Measurements from ENCODE around the gene FAIM2.
"Not testable (repeated sequence)": the region's sequence is repeated elsewhere in the genome, so short reads cannot be mapped to it uniquely, and the experiment has no call there.

Gene FAIM2

GRCh38 chr12:49863946-49864797, 39.5 kb downstream of the FAIM2 start:
- DNase-seq (ENCODE audit: low read depth) = no peak

GRCh38 chr12:49860921-49861320, 42.8 kb downstream of the FAIM2 start:
- not testable (repeated sequence) for DNase-seq (ENCODE audit: low read depth)

- not testable (repeated sequence) for DNase-seq (ENCODE audit: low read depth)
These were observed 47.8 kb downstream of the FAIM2 start for GRCh38 chr12:49855890-49856289.

GRCh38 chr12:49854976-49855375, 48.7 kb downstream of the FAIM2 start:
- no peak for DNase-seq (ENCODE audit: low read depth)

GRCh38 chr12:49853671-49854070, 50.0 kb downstream of the FAIM2 start:
- no peak for DNase-seq (ENCODE audit: low read depth)

GRCh38 chr12:49847161-49847560, 56.5 kb downstream of the FAIM2 start:
- no peak for DNase-seq (ENCODE audit: low read depth)

GRCh38 chr12:49846032-49846431, 57.7 kb downstream of the FAIM2 start:
- no peak for DNase-seq (ENCODE audit: low read depth)

- DNase-seq (ENCODE audit: low read depth) = no peak
These were observed 59.7 kb downstream of the FAIM2 start for GRCh38 chr12:49843876-49844437.

- no peak for DNase-seq (ENCODE audit: low read depth)
These were observed 60.3 kb downstream of the FAIM2 start for GRCh38 chr12:49843411-49843810.

GRCh38 chr12:49842519-49843352, 61.0 kb downstream of the FAIM2 start, which contains the start of gene BCDIN3D:
BCDIN3D (minus strand) TSS chr12:49843106; CDS start chr12:49843087, 19 bp downstream.
- DNase-seq (ENCODE audit: low read depth) = peak; percentile 90

GRCh38 chr12:49838973-49839633, 64.6 kb downstream of the FAIM2 start:
- no peak for DNase-seq (ENCODE audit: low read depth)

GRCh38 chr12:49832836-49833421, 70.8 kb downstream of the FAIM2 start:
- DNase-seq (ENCODE audit: low read depth) = no peak

- DNase-seq (ENCODE audit: low read depth) = no peak
These were observed 72.0 kb downstream of the FAIM2 start for GRCh38 chr12:49831717-49832116.

GRCh38 chr12:49828133-49829091, 75.3 kb downstream of the FAIM2 start, which contains the start of gene NCKAP5L:
NCKAP5L (minus strand) TSS chr12:49828413; CDS start chr12:49804044, 24,369 bp downstream.
- peak; percentile 89 for DNase-seq (ENCODE audit: low read depth)

GRCh38 chr12:49827401-49828099, 76.2 kb downstream of the FAIM2 start:
- no peak for DNase-seq (ENCODE audit: low read depth)

GRCh38 chr12:49827051-49827400, 76.7 kb downstream of the FAIM2 start:
- DNase-seq (ENCODE audit: low read depth) = no peak

GRCh38 chr12:49825971-49826421, 77.7 kb downstream of the FAIM2 start:
- DNase-seq (ENCODE audit: low read depth) = no peak

- DNase-seq (ENCODE audit: low read depth) = no peak
These were observed 78.2 kb downstream of the FAIM2 start for GRCh38 chr12:49825360-49825970.

GRCh38 chr12:49824895-49825294, 78.8 kb downstream of the FAIM2 start:
- DNase-seq (ENCODE audit: low read depth) = no peak

Data from stimulated activated CD8-positive, alpha-beta memory T cell treated with anti-CD3 and anti-CD28 coated beads, Interleukin-12 subunit alpha, Interleukin-12 subunit beta, amount 100 ng/mL, for 1 hour (primary cell).